Liver (tissue), 9 donors: ENCODE data around the gene SMYD5. TPM values are rescaled to one million over a fixed set of nuclear protein-coding genes. Genes with fewer than 3 reads are reported as not detected.

Experiments
- DNase-seq: peaks from one replicate; pipeline ENCODE4 v3.0.0-alpha.2; 2017; ENCODE audit warnings: low spot score
- H3K27ac ChIP-seq, 2 donors: one replicate each; pipeline ENCODE4 v1.7.0; 2013; ENCODE audit warnings: inconsistent platforms in 2 of 2, low read length in 2 of 2, control low read depth in 1 of 2, low read depth in 1 of 2, mild to moderate bottlenecking in 1 of 2
- H3K27me3 ChIP-seq, 4 donors: one replicate each; pipeline versions ENCODE4 v1.6.1 to v1.7.0; 2013; ENCODE audit warnings: low read length in 3 of 4, inconsistent platforms in 1 of 4, mild to moderate bottlenecking in 1 of 4, moderate library complexity in 1 of 4; ENCODE audit not compliant: control insufficient read depth in 4 of 4, insufficient read depth in 4 of 4
- H3K36me3 ChIP-seq, 4 donors: one replicate each; pipeline versions ENCODE4 v1.6.1 to v1.7.0; 2013; ENCODE audit warnings: low read length in 3 of 4, mild to moderate bottlenecking in 3 of 4, low read depth in 1 of 4, moderate library complexity in 1 of 4; ENCODE audit not compliant: control insufficient read depth in 4 of 4, insufficient read depth in 3 of 4
- H3K4me1 ChIP-seq, 4 donors: one replicate each; pipeline versions ENCODE4 v1.6.1 to v1.7.0; 2013; ENCODE audit warnings: low read length in 3 of 4, mild to moderate bottlenecking in 3 of 4, moderate library complexity in 1 of 4; ENCODE audit not compliant: control insufficient read depth in 4 of 4, insufficient read depth in 4 of 4
- H3K4me3 ChIP-seq, 3 donors: one replicate each; pipeline versions ENCODE4 v1.6.1 to v1.7.0; 2013; ENCODE audit warnings: low read length in 3 of 3, control low read depth in 1 of 3, low read depth in 1 of 3, mild to moderate bottlenecking in 1 of 3
- H3K9ac ChIP-seq, 2 donors: one replicate each; pipeline ENCODE4 v1.7.0; 2013; ENCODE audit warnings: low read length in 2 of 2, mild to moderate bottlenecking in 2 of 2, moderate library complexity in 2 of 2, control low read depth in 1 of 2, low read depth in 1 of 2
- H3K9me3 ChIP-seq, 4 donors: one replicate each; pipeline versions ENCODE4 v1.6.1 to v1.7.0; 2013; ENCODE audit warnings: low read length in 3 of 4; ENCODE audit not compliant: control insufficient read depth in 4 of 4
- ATF3 ChIP-seq: IDR thresholded peaks from 2 replicates; pipeline ENCODE4 v1.6.1; 2016; ENCODE audit warnings: antibody characterized with exemption
- EGR1 ChIP-seq, 2 donors: IDR thresholded peaks; 2 replicates each; pipeline ENCODE4 v1.6.1; 2016 to 2018; ENCODE audit warnings: antibody characterized with exemption in 2 of 2, low read depth in 2 of 2
- FOXA1 ChIP-seq: IDR thresholded peaks from 2 replicates; pipeline ENCODE4 v1.6.1; 2016; ENCODE audit warnings: antibody characterized with exemption
- FOXA2 ChIP-seq: IDR thresholded peaks from 2 replicates; pipeline ENCODE4 v1.6.1; 2016; ENCODE audit warnings: antibody characterized with exemption
- GABPA ChIP-seq, 2 donors: IDR thresholded peaks in 1 of 2; conservative IDR thresholded peaks in 1 of 2; 2 replicates each; pipeline ENCODE4 v1.6.1; 2016; ENCODE audit warnings: antibody characterized with exemption in 2 of 2, mild to moderate bottlenecking in 1 of 2, moderate library complexity in 1 of 2
- HNF4A ChIP-seq, 2 donors: conservative IDR thresholded peaks; 2 replicates each; pipeline ENCODE4 v1.6.1; 2016; ENCODE audit warnings: antibody characterized with exemption in 2 of 2, mild to moderate bottlenecking in 2 of 2
- HNF4G ChIP-seq: IDR thresholded peaks from 2 replicates; pipeline ENCODE4 v1.6.1; 2016; ENCODE audit warnings: antibody characterized with exemption
- JUND ChIP-seq, 2 donors: IDR thresholded peaks; 2 replicates each; pipeline ENCODE4 v1.6.1; 2016; ENCODE audit warnings: antibody characterized with exemption in 2 of 2
- NR2F2 ChIP-seq: IDR thresholded peaks from 2 replicates; pipeline ENCODE4 v1.6.1; 2016; ENCODE audit warnings: antibody characterized with exemption
- RAD21 ChIP-seq, 2 donors: IDR thresholded peaks; 2 replicates each; pipeline ENCODE4 v1.6.1; 2016; ENCODE audit warnings: antibody characterized with exemption in 2 of 2, mild to moderate bottlenecking in 2 of 2
- RXRA ChIP-seq, 2 donors: IDR thresholded peaks; 2 replicates each; pipeline ENCODE4 v1.6.1; 2017 to 2018; ENCODE audit warnings: antibody characterized with exemption in 2 of 2, mild to moderate bottlenecking in 1 of 2
- SP1 ChIP-seq: IDR thresholded peaks from 2 replicates; pipeline ENCODE4 v1.6.1; 2018; ENCODE audit warnings: antibody characterized with exemption, mild to moderate bottlenecking
- TAF1 ChIP-seq: conservative IDR thresholded peaks from 2 replicates; pipeline ENCODE4 v1.6.1; 2016; ENCODE audit warnings: antibody characterized with exemption, mild to moderate bottlenecking
- YY1 ChIP-seq: IDR thresholded peaks from 2 replicates; pipeline ENCODE4 v1.6.1; 2016; ENCODE audit warnings: antibody characterized with exemption, mild to moderate bottlenecking
- WGBS: extraction: QIAGEN DNeasy Blood & Tissue Kit; methylation state at CpG from one replicate; pipeline ENCODE4 v1.1.7; 2013; 5-methylcytosine and 5-hydroxymethylcytosine counted together
- polyA plus RNA-seq, 2 donors: library from polyadenylated mRNA; stranded (reverse) in 1 of 2; unstranded in 1 of 2; fragments of 200-250 nt in 1 of 2; fragments of >200 nt in 1 of 2; fragmentation: Nextera tagmentation in 1 of 2; extraction: Ambion mirVana in 1 of 2; gene quantifications; one replicate each; pipeline versions ENCODE4 v1.2.1 to v1.2.3, GENCODE V29; 2013 to 2015
- total RNA-seq, 2 donors: library from RNA; depleted of rRNA; stranded (reverse); fragments of >200 nt; gene quantifications; one replicate each; pipeline ENCODE4 v1.2.3, GENCODE V29; 2014
- TF ChIP-seq, protein P1 (sequence below): fragments of 150-350 bp; IDR thresholded peaks from 2 replicates; pipeline ENCODE4 v1.5.1; 2017; ENCODE audit warnings: improper control_type of control experiment, low read depth, low read length; ENCODE audit not compliant: missing input control
- TF ChIP-seq, protein P2 (sequence below): IDR thresholded peaks from 2 replicates; pipeline ENCODE4 v1.6.1; 2016; ENCODE audit warnings: antibody characterized with exemption
- TF ChIP-seq, protein P3 (sequence below): IDR thresholded peaks from 2 replicates; pipeline ENCODE4 v1.6.1; 2016; ENCODE audit warnings: antibody characterized with exemption, mild to moderate bottlenecking
- TF ChIP-seq, protein P4 (sequence below): IDR thresholded peaks from 2 replicates; pipeline ENCODE4 v1.6.1; 2016; ENCODE audit warnings: antibody characterized with exemption
- donor health status: healthy.
- donor health status: healthy.
- donor health status: healthy.
- donor health status: healthy.
- donor health status: healthy.

SMYD5 gene
- total and polyA plus RNA-seq, 4 donors: 3.9 to 8.8 (median 5.8) TPM

DNA sequence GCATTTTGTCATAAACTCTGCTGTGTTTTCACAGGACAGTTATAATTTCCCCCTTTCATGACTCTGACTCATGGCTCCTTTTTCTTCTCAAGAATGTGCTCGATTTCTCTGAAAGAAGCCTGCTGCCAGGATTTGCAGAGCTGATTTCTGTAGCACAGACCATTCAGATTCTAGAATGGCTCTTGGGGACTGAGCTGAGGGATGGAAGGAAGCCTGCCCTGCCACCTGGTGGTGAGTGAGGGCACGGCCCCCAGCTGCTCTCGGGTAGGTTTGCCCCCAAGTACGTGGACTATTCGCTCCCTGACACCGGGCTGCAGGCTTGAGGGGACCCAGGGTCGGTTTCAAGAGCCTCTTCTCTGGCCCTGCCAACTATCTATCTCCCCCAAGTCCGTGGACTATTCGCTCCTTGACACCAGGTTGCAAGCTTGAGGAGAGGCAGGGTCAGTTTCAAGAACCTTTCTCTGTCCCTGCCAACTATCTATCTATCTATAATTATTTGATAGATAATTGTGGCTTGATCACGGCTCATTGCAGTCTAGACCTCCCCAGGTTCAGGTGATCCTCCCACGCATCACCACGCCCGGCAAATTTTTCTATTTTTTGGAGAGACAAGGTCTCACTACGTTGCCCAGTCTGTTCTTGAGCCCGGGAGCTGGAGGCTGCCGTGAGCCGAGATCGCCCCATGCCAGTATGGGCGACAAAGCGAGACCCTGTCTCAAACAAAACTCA, 1.4 kb upstream of the SMYD5 start:
- Histone ChIP-seq H3K27ac (no peak overlapping the region), H3K27me3 (no peaks in the 10 kb centered on the region), H3K4me1 (peaks cover 4 to 23% (median 12%) of the 10 kb centered on the region in 4 donors), H3K36me3 (no peaks in the 10 kb centered on the region), H3K9ac (no peak overlapping the region), H3K4me3 (no peak overlapping the region), H3K9me3 (no peaks in the 10 kb centered on the region)
- DNase-seq: peak; percentile 77
- 56% methylated on average over 20 of the region's 20 CpGs for WGBS
- TF ChIP-seq SP1 (no peak), GABPA (IDR thresholded peaks at IDR 0.05 in 1 of 2, conservative IDR thresholded peaks at IDR 0.05 in 1 of 2) (no peak), RAD21 (IDR thresholded peaks at IDR 0.05) (peak; percentile 72 to 81), HNF4A (conservative IDR thresholded peaks at IDR 0.05) (peak in 1 of 2 donors; percentile 48)
- TF ChIP-seq, protein P1, sequence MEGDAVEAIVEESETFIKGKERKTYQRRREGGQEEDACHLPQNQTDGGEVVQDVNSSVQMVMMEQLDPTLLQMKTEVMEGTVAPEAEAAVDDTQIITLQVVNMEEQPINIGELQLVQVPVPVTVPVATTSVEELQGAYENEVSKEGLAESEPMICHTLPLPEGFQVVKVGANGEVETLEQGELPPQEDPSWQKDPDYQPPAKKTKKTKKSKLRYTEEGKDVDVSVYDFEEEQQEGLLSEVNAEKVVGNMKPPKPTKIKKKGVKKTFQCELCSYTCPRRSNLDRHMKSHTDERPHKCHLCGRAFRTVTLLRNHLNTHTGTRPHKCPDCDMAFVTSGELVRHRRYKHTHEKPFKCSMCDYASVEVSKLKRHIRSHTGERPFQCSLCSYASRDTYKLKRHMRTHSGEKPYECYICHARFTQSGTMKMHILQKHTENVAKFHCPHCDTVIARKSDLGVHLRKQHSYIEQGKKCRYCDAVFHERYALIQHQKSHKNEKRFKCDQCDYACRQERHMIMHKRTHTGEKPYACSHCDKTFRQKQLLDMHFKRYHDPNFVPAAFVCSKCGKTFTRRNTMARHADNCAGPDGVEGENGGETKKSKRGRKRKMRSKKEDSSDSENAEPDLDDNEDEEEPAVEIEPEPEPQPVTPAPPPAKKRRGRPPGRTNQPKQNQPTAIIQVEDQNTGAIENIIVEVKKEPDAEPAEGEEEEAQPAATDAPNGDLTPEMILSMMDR: peak; percentile 83

GRCh38 chr2:73215254-73215653, 1.2 kb downstream of the SMYD5 start:
- no peaks in the 10 kb centered on the region for H3K27me3 ChIP-seq
- H3K4me3 ChIP-seq: no peak overlapping the region
- 78% methylated on average over 4 of the region's 4 CpGs for WGBS
- H3K27ac ChIP-seq: no peak overlapping the region
- DNase-seq: no peak
- no peak overlapping the region for H3K9ac ChIP-seq
- TF ChIP-seq FOXA2 (no peak), JUND (IDR thresholded peaks at IDR 0.05) (no peak), YY1 (no peak), FOXA1 (no peak), EGR1 (IDR thresholded peaks at IDR 0.05; ENCODE audit: low read depth in 2 of 2) (no peak), RAD21 (IDR thresholded peaks at IDR 0.05) (no peak), RXRA (IDR thresholded peaks at IDR 0.05) (no peak), NR2F2 (no peak), GABPA (IDR thresholded peaks at IDR 0.05 in 1 of 2, conservative IDR thresholded peaks at IDR 0.05 in 1 of 2) (no peak), ATF3 (no peak), TAF1 (no peak), HNF4G (no peak), HNF4A (conservative IDR thresholded peaks at IDR 0.05) (no peak), SP1 (no peak)
- TF ChIP-seq, protein P2, sequence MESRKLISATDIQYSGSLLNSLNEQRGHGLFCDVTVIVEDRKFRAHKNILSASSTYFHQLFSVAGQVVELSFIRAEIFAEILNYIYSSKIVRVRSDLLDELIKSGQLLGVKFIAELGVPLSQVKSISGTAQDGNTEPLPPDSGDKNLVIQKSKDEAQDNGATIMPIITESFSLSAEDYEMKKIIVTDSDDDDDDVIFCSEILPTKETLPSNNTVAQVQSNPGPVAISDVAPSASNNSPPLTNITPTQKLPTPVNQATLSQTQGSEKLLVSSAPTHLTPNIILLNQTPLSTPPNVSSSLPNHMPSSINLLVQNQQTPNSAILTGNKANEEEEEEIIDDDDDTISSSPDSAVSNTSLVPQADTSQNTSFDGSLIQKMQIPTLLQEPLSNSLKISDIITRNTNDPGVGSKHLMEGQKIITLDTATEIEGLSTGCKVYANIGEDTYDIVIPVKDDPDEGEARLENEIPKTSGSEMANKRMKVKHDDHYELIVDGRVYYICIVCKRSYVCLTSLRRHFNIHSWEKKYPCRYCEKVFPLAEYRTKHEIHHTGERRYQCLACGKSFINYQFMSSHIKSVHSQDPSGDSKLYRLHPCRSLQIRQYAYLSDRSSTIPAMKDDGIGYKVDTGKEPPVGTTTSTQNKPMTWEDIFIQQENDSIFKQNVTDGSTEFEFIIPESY: no peak
- TF ChIP-seq, protein P3, sequence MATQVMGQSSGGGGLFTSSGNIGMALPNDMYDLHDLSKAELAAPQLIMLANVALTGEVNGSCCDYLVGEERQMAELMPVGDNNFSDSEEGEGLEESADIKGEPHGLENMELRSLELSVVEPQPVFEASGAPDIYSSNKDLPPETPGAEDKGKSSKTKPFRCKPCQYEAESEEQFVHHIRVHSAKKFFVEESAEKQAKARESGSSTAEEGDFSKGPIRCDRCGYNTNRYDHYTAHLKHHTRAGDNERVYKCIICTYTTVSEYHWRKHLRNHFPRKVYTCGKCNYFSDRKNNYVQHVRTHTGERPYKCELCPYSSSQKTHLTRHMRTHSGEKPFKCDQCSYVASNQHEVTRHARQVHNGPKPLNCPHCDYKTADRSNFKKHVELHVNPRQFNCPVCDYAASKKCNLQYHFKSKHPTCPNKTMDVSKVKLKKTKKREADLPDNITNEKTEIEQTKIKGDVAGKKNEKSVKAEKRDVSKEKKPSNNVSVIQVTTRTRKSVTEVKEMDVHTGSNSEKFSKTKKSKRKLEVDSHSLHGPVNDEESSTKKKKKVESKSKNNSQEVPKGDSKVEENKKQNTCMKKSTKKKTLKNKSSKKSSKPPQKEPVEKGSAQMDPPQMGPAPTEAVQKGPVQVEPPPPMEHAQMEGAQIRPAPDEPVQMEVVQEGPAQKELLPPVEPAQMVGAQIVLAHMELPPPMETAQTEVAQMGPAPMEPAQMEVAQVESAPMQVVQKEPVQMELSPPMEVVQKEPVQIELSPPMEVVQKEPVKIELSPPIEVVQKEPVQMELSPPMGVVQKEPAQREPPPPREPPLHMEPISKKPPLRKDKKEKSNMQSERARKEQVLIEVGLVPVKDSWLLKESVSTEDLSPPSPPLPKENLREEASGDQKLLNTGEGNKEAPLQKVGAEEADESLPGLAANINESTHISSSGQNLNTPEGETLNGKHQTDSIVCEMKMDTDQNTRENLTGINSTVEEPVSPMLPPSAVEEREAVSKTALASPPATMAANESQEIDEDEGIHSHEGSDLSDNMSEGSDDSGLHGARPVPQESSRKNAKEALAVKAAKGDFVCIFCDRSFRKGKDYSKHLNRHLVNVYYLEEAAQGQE: no peak
- TF ChIP-seq, protein P1: no peak
- TF ChIP-seq, protein P4, sequence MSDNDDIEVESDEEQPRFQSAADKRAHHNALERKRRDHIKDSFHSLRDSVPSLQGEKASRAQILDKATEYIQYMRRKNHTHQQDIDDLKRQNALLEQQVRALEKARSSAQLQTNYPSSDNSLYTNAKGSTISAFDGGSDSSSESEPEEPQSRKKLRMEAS: no peak
- peaks cover 4 to 23% (median 12%) of the 10 kb centered on the region in 4 donors for H3K4me1 ChIP-seq
- H3K9me3 ChIP-seq: no peaks in the 10 kb centered on the region
- H3K36me3 ChIP-seq: peaks cover 0 to 7% (median 3%) of the 10 kb centered on the region in 4 donors
